ENCODE data around the gene VENTX. TPM values are rescaled to one million over a fixed set of nuclear protein-coding genes. Genes with fewer than 3 reads are reported as not detected.

VENTX gene
- total and polyA plus RNA-seq, 2 of the 4 experiments (the other 2 are of a cell fraction): not detected

DNA sequence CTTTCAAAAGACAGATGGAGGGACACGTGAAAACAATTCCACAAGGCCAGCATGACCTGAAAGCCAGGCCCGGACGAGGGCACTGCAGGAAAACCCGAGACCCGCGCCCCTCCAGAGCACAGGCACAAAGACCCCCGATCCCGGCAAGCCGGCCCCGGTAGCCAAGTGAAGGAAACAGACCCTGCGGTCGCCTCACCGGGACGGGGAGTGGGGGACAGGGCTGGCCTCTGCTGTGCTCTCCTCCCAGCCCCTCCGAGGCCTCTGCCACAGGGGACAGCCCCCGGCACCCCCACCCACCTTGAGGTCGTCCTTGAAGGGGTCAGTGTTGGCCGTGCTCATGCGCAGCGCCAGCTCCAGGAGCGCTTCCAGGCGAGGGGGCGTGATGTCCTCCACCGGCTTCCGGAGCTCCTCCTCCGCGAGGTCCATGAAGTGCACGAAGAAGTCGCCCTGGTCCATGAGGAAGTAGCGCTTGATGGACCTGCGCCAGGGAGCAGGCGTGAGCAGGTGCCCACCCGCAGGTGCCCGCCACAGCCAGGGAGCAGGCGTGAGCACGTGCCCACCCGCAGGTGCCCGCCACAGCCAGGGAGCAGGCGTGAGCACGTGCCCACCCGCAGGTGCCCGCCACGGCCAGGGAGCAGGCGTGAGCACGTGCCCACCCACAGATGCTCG lies 50.3 kb downstream of the VENTX start:
- H3K4me3 ChIP-seq (ENCODE audit: insufficient read depth, low read depth, low read length): no peak overlapping the region
- TF ChIP-seq, protein P1, sequence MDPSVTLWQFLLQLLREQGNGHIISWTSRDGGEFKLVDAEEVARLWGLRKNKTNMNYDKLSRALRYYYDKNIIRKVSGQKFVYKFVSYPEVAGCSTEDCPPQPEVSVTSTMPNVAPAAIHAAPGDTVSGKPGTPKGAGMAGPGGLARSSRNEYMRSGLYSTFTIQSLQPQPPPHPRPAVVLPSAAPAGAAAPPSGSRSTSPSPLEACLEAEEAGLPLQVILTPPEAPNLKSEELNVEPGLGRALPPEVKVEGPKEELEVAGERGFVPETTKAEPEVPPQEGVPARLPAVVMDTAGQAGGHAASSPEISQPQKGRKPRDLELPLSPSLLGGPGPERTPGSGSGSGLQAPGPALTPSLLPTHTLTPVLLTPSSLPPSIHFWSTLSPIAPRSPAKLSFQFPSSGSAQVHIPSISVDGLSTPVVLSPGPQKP (IDR thresholded peaks at IDR 0.05; ENCODE audit: borderline replicate concordance, low read depth, low read length): no peak
- TF ChIP-seq SMC3 (IDR thresholded peaks at IDR 0.05; ENCODE audit: low read depth, low read length) (no peak), RCOR1 (IDR thresholded peaks at IDR 0.05; ENCODE audit: insufficient replicate concordance, low read length) (no peak), RAD21 (IDR thresholded peaks at IDR 0.05; ENCODE audit: low read length) (no peak), RFX5 (IDR thresholded peaks at IDR 0.05; ENCODE audit: low read depth, low read length) (no peak), MAFK (IDR thresholded peaks at IDR 0.05; ENCODE audit: low read depth, low read length) (no peak), BHLHE40 (IDR thresholded peaks at IDR 0.05; ENCODE audit: low read depth, low read length) (no peak), FOS (IDR thresholded peaks at IDR 0.05; ENCODE audit: low read depth, low read length) (no peak), CEBPB (IDR thresholded peaks at IDR 0.05; ENCODE audit: low read depth, low read length) (no peak), MAZ (IDR thresholded peaks at IDR 0.05; ENCODE audit: borderline replicate concordance, low read depth, low read length) (no peak), MXI1 (IDR thresholded peaks at IDR 0.05; ENCODE audit: borderline replicate concordance, low read depth, low read length) (no peak), NFE2L2 (IDR thresholded peaks at IDR 0.05; ENCODE audit: low read depth, low read length) (no peak)
- TF ChIP-seq, protein P2, sequence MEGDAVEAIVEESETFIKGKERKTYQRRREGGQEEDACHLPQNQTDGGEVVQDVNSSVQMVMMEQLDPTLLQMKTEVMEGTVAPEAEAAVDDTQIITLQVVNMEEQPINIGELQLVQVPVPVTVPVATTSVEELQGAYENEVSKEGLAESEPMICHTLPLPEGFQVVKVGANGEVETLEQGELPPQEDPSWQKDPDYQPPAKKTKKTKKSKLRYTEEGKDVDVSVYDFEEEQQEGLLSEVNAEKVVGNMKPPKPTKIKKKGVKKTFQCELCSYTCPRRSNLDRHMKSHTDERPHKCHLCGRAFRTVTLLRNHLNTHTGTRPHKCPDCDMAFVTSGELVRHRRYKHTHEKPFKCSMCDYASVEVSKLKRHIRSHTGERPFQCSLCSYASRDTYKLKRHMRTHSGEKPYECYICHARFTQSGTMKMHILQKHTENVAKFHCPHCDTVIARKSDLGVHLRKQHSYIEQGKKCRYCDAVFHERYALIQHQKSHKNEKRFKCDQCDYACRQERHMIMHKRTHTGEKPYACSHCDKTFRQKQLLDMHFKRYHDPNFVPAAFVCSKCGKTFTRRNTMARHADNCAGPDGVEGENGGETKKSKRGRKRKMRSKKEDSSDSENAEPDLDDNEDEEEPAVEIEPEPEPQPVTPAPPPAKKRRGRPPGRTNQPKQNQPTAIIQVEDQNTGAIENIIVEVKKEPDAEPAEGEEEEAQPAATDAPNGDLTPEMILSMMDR (conservative IDR thresholded peaks at IDR 0.05; ENCODE audit: low read depth, low read length): no peak
- TF ChIP-seq, protein P3, sequence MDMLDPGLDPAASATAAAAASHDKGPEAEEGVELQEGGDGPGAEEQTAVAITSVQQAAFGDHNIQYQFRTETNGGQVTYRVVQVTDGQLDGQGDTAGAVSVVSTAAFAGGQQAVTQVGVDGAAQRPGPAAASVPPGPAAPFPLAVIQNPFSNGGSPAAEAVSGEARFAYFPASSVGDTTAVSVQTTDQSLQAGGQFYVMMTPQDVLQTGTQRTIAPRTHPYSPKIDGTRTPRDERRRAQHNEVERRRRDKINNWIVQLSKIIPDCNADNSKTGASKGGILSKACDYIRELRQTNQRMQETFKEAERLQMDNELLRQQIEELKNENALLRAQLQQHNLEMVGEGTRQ (IDR thresholded peaks at IDR 0.05; ENCODE audit: low read depth, low read length): no peak
- H3K9ac ChIP-seq (ENCODE audit: low read depth, low read length): no peak overlapping the region
- dilution Hi-C loops (cut with HindIII; ENCODE audit: low sequenced_read_pairs, unreplicated experiment): no loop called here
- no peak overlapping the region for H3K27ac ChIP-seq (ENCODE audit: insufficient read depth, low read length)
- H4K8ac ChIP-seq (ENCODE audit: low read depth in 2 of 2, low read length in 2 of 2): no peak overlapping the region
- ChIA-PET POLR2A (ENCODE audit: unreplicated experiment) (no interaction called here), CTCF (no interaction called here)
- H3K9me3 ChIP-seq (ENCODE audit: control insufficient read depth, insufficient read depth, low read length): no peaks in the 10 kb centered on the region
- H2AK9ac ChIP-seq (replicated peaks; ENCODE audit: low read depth, low read length, poor library complexity): no peak overlapping the region
- no peak overlapping the region for H2BK15ac ChIP-seq (ENCODE audit: low read depth, low read length)
- H3K18ac ChIP-seq (ENCODE audit: low read depth, low read length): no peak overlapping the region
- no peak overlapping the region for H3K14ac ChIP-seq (replicated peaks; ENCODE audit: low read depth, low read length)
- ATAC-seq (ENCODE audit: low read depth) (no peak), DNase-seq (no peak)
- no peak overlapping the region for H4K91ac ChIP-seq (ENCODE audit: insufficient read depth, low read depth, low read length)
- no peak overlapping the region for H2BK5ac ChIP-seq (ENCODE audit: low read depth, low read length, poor library complexity, severe bottlenecking)
- no peak overlapping the region for H2AFZ ChIP-seq (replicated peaks; ENCODE audit: low read length, poor library complexity)
- peaks cover 3 to 25% of the 10 kb centered on the region in 2 experiments; a peak in 3 of 4 replicates for H3K79me1 ChIP-seq (ENCODE audit: low read depth in 1 of 2, low read length in 2 of 2)
- no peak overlapping the region for H4K5ac ChIP-seq (ENCODE audit: low read depth, low read length)
- no peaks in the 10 kb centered on the region for H3K27me3 ChIP-seq (ENCODE audit: control insufficient read depth, insufficient read depth, low read length)
- BruUV-seq (replicated peaks): no TSS peak
- in situ Hi-C loops (cut with MboI; ENCODE audit: low sequenced_read_pairs): no loop called here
- no peak overlapping the region for H3K56ac ChIP-seq (ENCODE audit: extremely low read depth, insufficient read depth, low read length)
- H2BK120ac ChIP-seq (ENCODE audit: low read depth, low read length): no peak overlapping the region
- H3K9me1 ChIP-seq (ENCODE audit: insufficient read depth, low read length): peaks cover 8% of the 10 kb centered on the region
- peaks cover 67% of the 10 kb centered on the region for H3K36me3 ChIP-seq (ENCODE audit: control insufficient read depth, insufficient read depth, low read length)
- H3K4me1 ChIP-seq (ENCODE audit: control insufficient read depth, insufficient read depth, low read length): peaks cover 5% of the 10 kb centered on the region
- H3K4me2 ChIP-seq (ENCODE audit: low read depth, low read length): no peak overlapping the region
- no peak overlapping the region for H3K23ac ChIP-seq (ENCODE audit: low read depth, low read length)
- H2BK20ac ChIP-seq (ENCODE audit: low read depth, low read length): no peak overlapping the region
- H3K4ac ChIP-seq (ENCODE audit: low read depth, low read length): no peak overlapping the region
- 98% methylated on average over 26 of the region's 46 CpGs; no CpG with 5 or more reads in 1 of the 2 experiments for WGBS, 2 experiments (ENCODE audit: extremely low coverage in 2 of 2, insufficient read length in 1 of 2)
- no peaks in the 10 kb centered on the region for H4K20me1 ChIP-seq (ENCODE audit: insufficient read depth, low read length)
- intact Hi-C loops (cut with micrococcal nuclease): no loop called here
- H2AK5ac ChIP-seq (ENCODE audit: low read depth, low read length): no peak overlapping the region
